Measurements from ENCODE around the gene TRIM44. TPM values are rescaled to one million over a fixed set of nuclear protein-coding genes. Genes with fewer than 3 reads are reported as not detected.

The TRIM44 gene, protein sequence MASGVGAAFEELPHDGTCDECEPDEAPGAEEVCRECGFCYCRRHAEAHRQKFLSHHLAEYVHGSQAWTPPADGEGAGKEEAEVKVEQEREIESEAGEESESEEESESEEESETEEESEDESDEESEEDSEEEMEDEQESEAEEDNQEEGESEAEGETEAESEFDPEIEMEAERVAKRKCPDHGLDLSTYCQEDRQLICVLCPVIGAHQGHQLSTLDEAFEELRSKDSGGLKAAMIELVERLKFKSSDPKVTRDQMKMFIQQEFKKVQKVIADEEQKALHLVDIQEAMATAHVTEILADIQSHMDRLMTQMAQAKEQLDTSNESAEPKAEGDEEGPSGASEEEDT
- 10 to 100 TPM; 35.7 to 60.8 (median 58.6) TPM for total RNA-seq
- polyA plus RNA-seq: 10 to 100 TPM; 50.2 to 60.1 TPM
- 171 reads per million, percentile 91 among the genes with 10 or more reads in this experiment for total RNA-seq

- ChIA-PET CTCF (interaction anchor here (1.4 kb wide), 1 partner anchor 159 kb away, joined by 3 read pairs; no protein-coding TSS in a partner anchor), POLR2A (interaction anchor here (0.7 to 1.0 kb wide), 2 partner anchors 747 to 817 kb away, joined by 3 read pairs; no protein-coding TSS in a partner anchor)
- H3K4me3 Mint-ChIP-seq: peak within 1 kb of the TSS; percentile 91 to 99 (median 95)
- ATAC-seq: peak; percentile 89
- H3K27ac Mint-ChIP-seq: peak within 1 kb of the TSS; percentile 90 to 100 (median 96)
- Histone ChIP-seq H3K27me3 (ENCODE audit: control insufficient read depth in 2 of 2, insufficient read depth in 2 of 2, low read length in 2 of 2) (no peaks in the 10 kb centered on the region), H3K9me3 (ENCODE audit: control insufficient read depth in 2 of 3, low read length in 3 of 3) (peaks cover 0 to 13% (median 6%) of the 10 kb centered on the region in 3 experiments), H3K27ac (ENCODE audit: low read depth, low read length) (peak within 1 kb of the TSS; percentile 94), H3K36me3 (ENCODE audit: control insufficient read depth in 2 of 3, insufficient read depth in 3 of 3, low read length in 3 of 3) (peaks cover 0 to 4% (median 0%) of the 10 kb centered on the region in 3 experiments), H3K4me3 (ENCODE audit: low read length) (peak within 1 kb of the TSS; percentile 94), H3K4me1 (ENCODE audit: control insufficient read depth in 2 of 2, insufficient read depth in 2 of 2, low read length in 2 of 2) (peaks cover 21 to 22% of the 10 kb centered on the region in 2 donors)
- intact Hi-C loops (cut with micrococcal nuclease): loop anchor here (1.0 to 10.0 kb wide), 14 partner anchors 45 to 1962 kb away; partner anchors contain the start of genes APIP (in 2 of the 2), COMMD9 (in 2 of the 2), FJX1 (in 2 of the 2) and PDHX (in 2 of the 2)
- peaks cover 24 to 61% (median 55%) of the 10 kb centered on the region in 7 donors for H3K4me1 Mint-ChIP-seq
- H3K27me3 Mint-ChIP-seq: peaks cover 0 to 22% (median 5%) of the 10 kb centered on the region in 5 donors
- peaks cover 11 to 37% (median 32%) of the 10 kb centered on the region in 5 donors for H3K36me3 Mint-ChIP-seq
- DNase-seq: peak; percentile 69 to 85 (median 82)
- H3K9me3 Mint-ChIP-seq: peaks cover 0 to 47% (median 27%) of the 10 kb centered on the region in 11 donors
Measured at GRCh38 chr11:35662649-35663407, at the start of gene TRIM44. TRIM44 (plus strand) TSS chr11:35662775; CDS start chr11:35663112, 337 bp downstream.

DNA sequence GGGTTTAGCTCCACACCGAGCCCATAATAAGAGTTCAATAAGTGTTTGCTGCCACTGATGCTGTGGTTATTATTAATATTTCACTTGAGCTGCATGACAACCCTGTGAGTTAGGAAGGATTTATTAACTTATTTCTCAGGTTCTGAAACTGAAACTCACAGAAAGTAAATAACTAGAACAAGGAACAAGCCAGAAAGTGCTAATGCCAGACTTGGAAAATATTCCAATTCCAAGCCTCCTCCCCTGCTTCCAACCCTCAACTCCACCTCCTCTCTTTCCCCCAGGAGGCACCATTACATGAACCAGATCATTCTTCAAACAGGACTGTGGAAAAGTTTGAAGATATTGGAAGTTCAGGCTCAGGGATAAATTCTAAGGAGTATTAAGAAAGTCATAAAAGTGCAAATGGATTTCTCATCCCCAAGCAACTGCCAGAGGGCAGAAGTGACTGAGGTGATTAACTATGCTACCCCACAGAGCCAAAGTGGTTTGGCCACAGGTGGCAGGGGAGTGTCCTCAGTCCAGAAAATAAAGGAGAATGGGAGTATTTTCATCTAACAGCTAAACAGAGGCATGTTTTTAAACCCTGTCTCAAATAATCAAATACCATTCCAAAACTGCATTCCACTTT, 47.5 kb upstream of the TRIM44 start:
- POLR2A ChIA-PET: no interaction called here
- CTCF ChIA-PET: interaction anchor here (0.6 to 1.7 kb wide), 6 partner anchors 204 to 887 kb away, joined by 3 to 9 read pairs (median 4); no protein-coding TSS in a partner anchor
- Histone ChIP-seq H3K27ac (ENCODE audit: low read depth, low read length) (no peak overlapping the region), H3K9me3 (ENCODE audit: control insufficient read depth in 2 of 3, low read length in 3 of 3) (no peaks in the 10 kb centered on the region), H3K27me3 (ENCODE audit: control insufficient read depth in 2 of 2, insufficient read depth in 2 of 2, low read length in 2 of 2) (peaks cover 0 to 7% of the 10 kb centered on the region in 2 donors), H3K4me3 (ENCODE audit: low read length) (no peak overlapping the region), H3K36me3 (ENCODE audit: control insufficient read depth in 2 of 3, insufficient read depth in 3 of 3, low read length in 3 of 3) (no peaks in the 10 kb centered on the region), H3K4me1 (ENCODE audit: control insufficient read depth in 2 of 2, insufficient read depth in 2 of 2, low read length in 2 of 2) (peaks cover 0 to 16% of the 10 kb centered on the region in 2 donors)
- Mint-ChIP-seq H3K4me1 (peaks cover 0 to 13% (median 9%) of the 10 kb centered on the region in 7 donors), H3K36me3 (no peaks in the 10 kb centered on the region), H3K4me3 (no peak overlapping the region), H3K9me3 (no peaks in the 10 kb centered on the region), H3K27me3 (peaks cover 38 to 68% (median 56%) of the 10 kb centered on the region in 5 donors), H3K27ac (no peak overlapping the region)
- DNase-seq: no peak
- ATAC-seq: no peak
- intact Hi-C loops (cut with micrococcal nuclease): loop anchor here (5.0 kb wide), 3 partner anchors 427 to 877 kb away; no protein-coding TSS in a partner anchor

GRCh38 chr11:35615921-35616900, 46.4 kb upstream of the TRIM44 start:
- H3K36me3 ChIP-seq (ENCODE audit: control insufficient read depth in 2 of 3, insufficient read depth in 3 of 3, low read length in 3 of 3): no peaks in the 10 kb centered on the region
- no peak overlapping the region for H3K27ac ChIP-seq (ENCODE audit: low read depth, low read length)
- Mint-ChIP-seq H3K36me3 (no peaks in the 10 kb centered on the region), H3K4me1 (peaks cover 0 to 18% (median 12%) of the 10 kb centered on the region in 7 donors), H3K4me3 (peak overlapping the region in 6 of 10 donors; percentile 22 to 86 (median 64)), H3K27ac (no peak overlapping the region), H3K9me3 (no peaks in the 10 kb centered on the region), H3K27me3 (peaks cover 48 to 70% (median 63%) of the 10 kb centered on the region in 5 donors)
- CTCF ChIA-PET: interaction anchor here (0.6 to 1.7 kb wide), 11 partner anchors 52 to 886 kb away, joined by 3 to 9 read pairs (median 3); no protein-coding TSS in a partner anchor
- H3K4me3 ChIP-seq (ENCODE audit: low read length): no peak overlapping the region
- H3K4me1 ChIP-seq (ENCODE audit: control insufficient read depth in 2 of 2, insufficient read depth in 2 of 2, low read length in 2 of 2): peaks cover 0 to 18% of the 10 kb centered on the region in 2 donors
- H3K9me3 ChIP-seq (ENCODE audit: control insufficient read depth in 2 of 3, low read length in 3 of 3): no peaks in the 10 kb centered on the region
- ATAC-seq: peak; percentile 73
- DNase-seq: peak in 7 of 9 donors; percentile 20 to 53 (median 38)
- intact Hi-C loops (cut with micrococcal nuclease): loop anchor here (1.0 to 5.0 kb wide), 10 partner anchors 206 to 1131 kb away; partner anchors contain the start of gene TRAF6 (in 1 of the 2)
- H3K27me3 ChIP-seq (ENCODE audit: control insufficient read depth in 2 of 2, insufficient read depth in 2 of 2, low read length in 2 of 2): peaks cover 0 to 11% of the 10 kb centered on the region in 2 donors
- POLR2A ChIA-PET: no interaction called here

DNA sequence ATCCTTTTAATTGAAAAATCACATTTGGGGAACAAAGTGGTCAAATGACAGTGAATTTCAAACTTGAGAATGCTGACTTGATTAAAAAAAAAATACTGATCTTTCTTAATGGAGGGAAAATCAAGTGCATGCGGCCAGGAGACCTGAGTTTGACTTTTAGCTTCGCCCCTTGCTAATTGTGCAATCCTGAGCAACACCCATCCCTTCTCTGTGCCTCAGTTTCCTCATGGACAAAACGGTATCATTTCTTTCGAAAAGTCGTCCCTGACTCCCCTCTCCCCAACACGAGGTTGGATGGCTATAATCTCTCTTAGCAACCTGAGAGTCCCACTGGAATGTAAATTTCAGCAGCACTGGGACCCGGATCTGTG, 45.3 kb upstream of the TRIM44 start:
- Mint-ChIP-seq H3K4me3 (peak overlapping the region in 9 of 10 donors; percentile 80 to 87 (median 83)), H3K27ac (no peak overlapping the region), H3K9me3 (no peaks in the 10 kb centered on the region), H3K36me3 (no peaks in the 10 kb centered on the region), H3K27me3 (peaks cover 56 to 77% (median 65%) of the 10 kb centered on the region in 5 donors), H3K4me1 (peaks cover 0 to 18% (median 12%) of the 10 kb centered on the region in 7 donors)
- intact Hi-C loops (cut with micrococcal nuclease): loop anchor here (2.0 to 5.0 kb wide), 4 partner anchors 425 to 1130 kb away; no protein-coding TSS in a partner anchor
- Histone ChIP-seq H3K27me3 (ENCODE audit: control insufficient read depth in 2 of 2, insufficient read depth in 2 of 2, low read length in 2 of 2) (peaks cover 0 to 11% of the 10 kb centered on the region in 2 donors), H3K9me3 (ENCODE audit: control insufficient read depth in 2 of 3, low read length in 3 of 3) (no peaks in the 10 kb centered on the region), H3K4me3 (ENCODE audit: low read length) (no peak overlapping the region), H3K27ac (ENCODE audit: low read depth, low read length) (no peak overlapping the region), H3K36me3 (ENCODE audit: control insufficient read depth in 2 of 3, insufficient read depth in 3 of 3, low read length in 3 of 3) (no peaks in the 10 kb centered on the region), H3K4me1 (ENCODE audit: control insufficient read depth in 2 of 2, insufficient read depth in 2 of 2, low read length in 2 of 2) (peaks cover 0 to 18% of the 10 kb centered on the region in 2 donors)
- ChIA-PET CTCF (interaction anchor here (1.0 to 2.1 kb wide), 3 partner anchors 644 to 655 kb away, joined by 3 to 5 read pairs (median 4); no protein-coding TSS in a partner anchor), POLR2A (no interaction called here)
- ATAC-seq: no peak
- DNase-seq: no peak

DNA sequence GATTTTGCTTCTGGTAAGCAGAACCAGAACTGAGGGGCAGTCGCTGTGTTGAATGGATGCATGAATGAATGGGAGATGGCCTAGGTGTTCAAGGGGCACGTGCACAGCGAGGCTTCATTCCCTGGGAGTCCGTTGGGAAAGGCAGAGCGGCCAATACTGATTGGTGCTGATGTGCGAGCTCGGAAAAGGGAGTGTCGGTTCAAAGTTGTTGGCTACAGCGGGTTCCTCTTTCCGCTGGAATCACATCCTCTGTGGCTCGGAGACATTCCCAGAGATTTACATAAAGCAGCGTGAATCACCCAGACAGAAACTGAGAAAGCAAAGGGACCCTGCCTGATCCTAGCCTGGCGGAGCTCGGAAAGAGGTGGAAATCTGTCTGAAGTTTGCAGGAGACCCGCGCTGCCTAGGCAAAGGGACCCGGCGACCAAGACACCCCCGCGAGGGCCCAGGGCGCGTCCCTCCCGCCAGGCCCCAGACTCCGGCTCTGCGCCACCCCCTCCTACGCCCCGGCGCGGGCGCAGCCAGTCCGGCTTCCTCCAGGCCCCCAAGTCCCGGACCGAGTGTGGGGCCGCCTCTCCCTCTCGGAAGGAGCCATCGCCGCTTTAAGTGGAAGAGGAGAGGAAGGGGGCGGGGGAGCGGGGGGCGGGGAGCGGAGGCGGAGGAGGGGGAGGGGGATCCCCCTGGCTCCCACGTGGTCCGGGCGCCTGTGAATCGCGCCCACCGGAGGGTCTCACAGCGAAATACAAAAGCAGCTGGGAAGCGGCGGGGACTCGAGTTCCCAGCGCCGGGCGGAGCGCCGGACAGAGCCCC, 44.7 kb upstream of the TRIM44 start, which contains the start of gene FJX1:
Gene FJX1, plus strand, starts transcription at position 774 of the 810 bp plus-strand sequence. CDS start 177 bp downstream, outside the sequence.
- CTCF ChIA-PET: interaction anchor here (1.0 to 2.1 kb wide), 3 partner anchors 644 to 655 kb away, joined by 3 to 5 read pairs (median 4); no protein-coding TSS in a partner anchor
- no peak for ATAC-seq
- H3K4me1 ChIP-seq (ENCODE audit: control insufficient read depth in 2 of 2, insufficient read depth in 2 of 2, low read length in 2 of 2): peaks cover 0 to 18% of the 10 kb centered on the region in 2 donors

More for the DNA sequence above, 44.7 kb upstream of the TRIM44 start, which contains the start of gene FJX1:
- no peak within 1 kb of the TSS for H3K4me3 ChIP-seq (ENCODE audit: low read length)
- Mint-ChIP-seq H3K36me3 (no peaks in the 10 kb centered on the region), H3K4me3 (peak within 1 kb of the TSS; percentile 67 to 87 (median 82)), H3K27me3 (peaks cover 60 to 78% (median 67%) of the 10 kb centered on the region in 5 donors), H3K4me1 (peaks cover 0 to 18% (median 12%) of the 10 kb centered on the region in 7 donors), H3K9me3 (no peaks in the 10 kb centered on the region), H3K27ac (no peak within 1 kb of the TSS)
- no peak within 1 kb of the TSS for H3K27ac ChIP-seq (ENCODE audit: low read depth, low read length)
- intact Hi-C loops (cut with micrococcal nuclease): loop anchor here (1.0 to 5.0 kb wide), 5 partner anchors 44 to 1129 kb away; partner anchors contain the start of gene TRIM44 (in 2 of the 2)
- H3K9me3 ChIP-seq (ENCODE audit: control insufficient read depth in 2 of 3, low read length in 3 of 3): no peaks in the 10 kb centered on the region
- peak in 4 of 9 donors; percentile 0 to 38 (median 7) for DNase-seq
- POLR2A ChIA-PET: no interaction called here
- no peaks in the 10 kb centered on the region for H3K36me3 ChIP-seq (ENCODE audit: control insufficient read depth in 2 of 3, insufficient read depth in 3 of 3, low read length in 3 of 3)
- peaks cover 0 to 11% of the 10 kb centered on the region in 2 donors for H3K27me3 ChIP-seq (ENCODE audit: control insufficient read depth in 2 of 2, insufficient read depth in 2 of 2, low read length in 2 of 2)
